ENCODE results near the gene SGF29. TPM values are rescaled to one million over a fixed set of nuclear protein-coding genes. Genes with fewer than 3 reads are reported as not detected.
"Not testable (repeated sequence)": the region's sequence is repeated elsewhere in the genome, so short reads cannot be mapped to it uniquely, and the experiment has no call there.

The SGF29 gene
- total RNA-seq, 1 donor from 2014 or later: 19.8 TPM

DNA sequence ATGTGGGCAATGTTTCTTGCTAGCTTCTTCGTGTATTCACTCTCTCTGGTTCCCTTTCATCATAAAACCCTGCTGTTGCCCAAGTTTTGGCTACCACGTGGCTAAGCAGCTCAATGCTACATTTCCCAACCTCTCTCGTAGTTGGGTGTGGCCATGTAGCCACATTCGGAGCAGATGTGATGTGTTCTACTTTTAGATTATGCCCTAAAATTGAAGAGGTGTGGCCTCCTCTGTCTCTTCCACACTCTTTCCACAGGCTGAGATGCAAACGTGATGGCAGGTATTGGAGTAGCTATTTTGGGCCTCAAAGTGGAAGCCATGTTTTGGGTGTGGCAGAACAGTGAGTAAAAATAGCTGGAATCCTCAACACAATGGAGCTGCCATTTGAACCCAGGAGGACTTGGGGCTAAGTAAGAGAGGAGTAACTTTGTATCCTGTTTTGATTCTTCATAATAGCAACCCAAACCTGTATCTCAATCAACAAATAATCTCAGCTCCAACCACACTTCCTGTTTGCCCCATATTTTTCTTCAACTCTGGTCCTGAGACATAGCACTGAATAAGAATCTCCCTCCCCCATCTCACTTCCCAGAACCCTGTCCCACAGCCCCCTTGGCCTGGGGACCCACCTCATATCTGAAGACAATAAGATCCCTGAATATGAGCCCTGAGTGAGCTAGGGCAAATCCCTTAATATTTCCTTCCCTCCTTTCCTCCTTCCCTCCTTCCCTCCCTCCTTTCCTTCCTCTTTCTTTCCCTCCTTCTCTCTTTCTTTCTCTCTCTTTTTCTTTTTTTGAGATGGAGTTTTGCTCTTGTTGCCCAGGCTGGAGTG, 19.0 kb upstream of the SGF29 start:
- Histone ChIP-seq H3K27me3 (ENCODE audit: control insufficient read depth in 3 of 3, insufficient read depth in 3 of 3, low read length in 3 of 3) (no peaks in the 10 kb centered on the region), H3K4me1 (ENCODE audit: control insufficient read depth in 3 of 3, insufficient read depth in 3 of 3, low read length in 3 of 3) (peaks cover 25 to 55% (median 32%) of the 10 kb centered on the region in 3 donors), H3K27ac (ENCODE audit: low read depth, low read length) (peak overlapping the region; percentile 21), H3K9me3 (ENCODE audit: control insufficient read depth in 3 of 3, low read length in 3 of 3) (no peaks in the 10 kb centered on the region), H3K36me3 (ENCODE audit: control insufficient read depth in 3 of 3, insufficient read depth in 3 of 3, low read length in 3 of 3) (peaks cover 3 to 6% (median 4%) of the 10 kb centered on the region in 3 donors), H3K9ac (ENCODE audit: low read depth in 1 of 3, low read length in 3 of 3) (no peak overlapping the region), H3K4me3 (ENCODE audit: low read length in 3 of 3) (no peak overlapping the region)

DNA sequence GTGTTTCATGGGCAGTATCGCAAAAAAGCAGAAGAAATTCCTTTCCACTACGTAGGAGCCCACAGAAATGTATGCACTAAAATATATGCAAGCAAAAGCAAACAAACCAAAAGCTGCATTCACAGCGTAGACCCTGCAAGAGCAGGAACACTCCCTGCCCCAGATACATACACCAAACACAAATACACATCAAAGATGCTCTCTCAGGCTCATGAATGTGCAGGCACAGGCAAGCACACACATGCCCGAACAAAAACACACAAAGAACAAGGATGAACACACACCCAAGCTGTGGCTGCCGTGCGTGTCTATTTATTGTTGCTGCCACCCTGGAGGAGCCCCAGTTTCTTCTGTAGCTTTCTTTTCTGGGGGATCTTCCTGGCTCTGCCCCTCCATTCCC, 16.6 kb upstream of the SGF29 start:
- Histone ChIP-seq H3K27ac (ENCODE audit: low read depth, low read length) (peak overlapping the region; percentile 98), H3K4me3 (ENCODE audit: low read length in 3 of 3) (peak overlapping the region; percentile 67 to 88 (median 85)), H3K9ac (ENCODE audit: low read depth in 1 of 3, low read length in 3 of 3) (peak overlapping the region; percentile 27 to 95 (median 58)), H3K4me1 (ENCODE audit: control insufficient read depth in 3 of 3, insufficient read depth in 3 of 3, low read length in 3 of 3) (peaks cover 25 to 50% (median 31%) of the 10 kb centered on the region in 3 donors), H3K9me3 (ENCODE audit: control insufficient read depth in 3 of 3, low read length in 3 of 3) (no peaks in the 10 kb centered on the region), H3K36me3 (ENCODE audit: control insufficient read depth in 3 of 3, insufficient read depth in 3 of 3, low read length in 3 of 3) (peaks cover 3 to 6% (median 4%) of the 10 kb centered on the region in 3 donors), H3K27me3 (ENCODE audit: control insufficient read depth in 3 of 3, insufficient read depth in 3 of 3, low read length in 3 of 3) (no peaks in the 10 kb centered on the region)

DNA sequence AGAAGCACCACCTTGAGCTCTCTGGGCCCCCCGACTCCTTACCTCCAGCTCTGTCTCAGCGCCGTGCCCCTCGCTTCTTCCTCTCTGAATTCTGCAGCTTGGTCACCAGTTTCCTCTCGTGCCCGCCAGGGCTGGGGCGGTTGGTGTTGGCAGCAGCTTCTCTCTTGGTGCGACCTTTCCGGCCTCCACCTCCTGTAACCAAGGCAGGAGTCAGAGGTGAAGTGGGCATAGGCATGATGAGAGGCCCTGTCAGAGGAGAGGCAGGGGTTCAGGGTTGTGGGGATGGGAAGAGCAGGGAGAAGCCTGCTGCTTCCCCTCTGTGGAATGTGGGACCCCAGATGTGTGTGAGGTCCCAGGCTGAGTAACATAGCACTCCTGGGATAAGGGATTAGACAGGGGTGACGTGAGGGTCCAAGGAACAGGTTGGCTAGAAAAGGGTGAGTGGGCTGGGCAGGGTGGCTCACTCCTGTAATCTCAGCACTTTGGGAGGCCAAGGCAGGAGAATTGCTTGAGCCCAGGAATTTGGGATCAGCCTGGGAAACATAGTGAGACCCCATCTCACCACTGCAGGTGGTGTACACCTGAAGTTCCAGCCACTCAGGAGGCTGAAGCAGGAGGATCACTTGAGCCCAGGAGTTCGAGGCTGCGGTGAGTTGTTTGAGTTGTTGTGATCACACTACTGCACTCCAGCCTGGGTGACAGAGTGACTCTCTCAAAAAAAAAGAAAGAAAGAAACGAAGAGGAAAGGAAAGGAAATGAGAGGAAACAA, 15.6 kb upstream of the SGF29 start:
- peak overlapping the region; percentile 85 to 95 (median 93) for H3K9ac ChIP-seq (ENCODE audit: low read depth in 1 of 3, low read length in 3 of 3)

GRCh38 chr16:28538733-28539596, 14.8 kb upstream of the SGF29 start, which contains the start of gene NUPR1:
Gene NUPR1, minus strand, starts transcription at chr16:28538974. Its CDS starts 67 bp downstream, at chr16:28538907.
- Histone ChIP-seq H3K9ac (ENCODE audit: low read depth in 1 of 3, low read length in 3 of 3) (peak within 1 kb of the TSS; percentile 85 to 95 (median 93)), H3K4me3 (ENCODE audit: low read length in 3 of 3) (peak within 1 kb of the TSS; percentile 67 to 88 (median 85)), H3K36me3 (ENCODE audit: control insufficient read depth in 3 of 3, insufficient read depth in 3 of 3, low read length in 3 of 3) (peaks cover 3 to 6% (median 4%) of the 10 kb centered on the region in 3 donors), H3K4me1 (ENCODE audit: control insufficient read depth in 3 of 3, insufficient read depth in 3 of 3, low read length in 3 of 3) (peaks cover 22 to 44% (median 33%) of the 10 kb centered on the region in 3 donors), H3K27me3 (ENCODE audit: control insufficient read depth in 3 of 3, insufficient read depth in 3 of 3, low read length in 3 of 3) (no peaks in the 10 kb centered on the region), H3K27ac (ENCODE audit: low read depth, low read length) (peak within 1 kb of the TSS; percentile 98), H3K9me3 (ENCODE audit: control insufficient read depth in 3 of 3, low read length in 3 of 3) (no peaks in the 10 kb centered on the region)

More for the DNA sequence above, 15.6 kb upstream of the SGF29 start:
- Histone ChIP-seq H3K4me3 (ENCODE audit: low read length in 3 of 3) (peak overlapping the region; percentile 67 to 88 (median 85)), H3K36me3 (ENCODE audit: control insufficient read depth in 3 of 3, insufficient read depth in 3 of 3, low read length in 3 of 3) (peaks cover 3 to 6% (median 4%) of the 10 kb centered on the region in 3 donors), H3K27me3 (ENCODE audit: control insufficient read depth in 3 of 3, insufficient read depth in 3 of 3, low read length in 3 of 3) (no peaks in the 10 kb centered on the region), H3K9me3 (ENCODE audit: control insufficient read depth in 3 of 3, low read length in 3 of 3) (no peaks in the 10 kb centered on the region), H3K27ac (ENCODE audit: low read depth, low read length) (peak overlapping the region; percentile 98), H3K4me1 (ENCODE audit: control insufficient read depth in 3 of 3, insufficient read depth in 3 of 3, low read length in 3 of 3) (peaks cover 22 to 44% (median 33%) of the 10 kb centered on the region in 3 donors)

- H3K27me3 ChIP-seq (ENCODE audit: control insufficient read depth in 3 of 3, insufficient read depth in 3 of 3, low read length in 3 of 3): no peaks in the 10 kb centered on the region
- H3K9me3 ChIP-seq (ENCODE audit: control insufficient read depth in 3 of 3, low read length in 3 of 3): no peaks in the 10 kb centered on the region
- H3K4me3 ChIP-seq (ENCODE audit: low read length in 3 of 3): no peak overlapping the region
- peaks cover 0 to 6% (median 3%) of the 10 kb centered on the region in 3 donors for H3K36me3 ChIP-seq (ENCODE audit: control insufficient read depth in 3 of 3, insufficient read depth in 3 of 3, low read length in 3 of 3)
- H3K27ac ChIP-seq (ENCODE audit: low read depth, low read length): no peak overlapping the region
- H3K4me1 ChIP-seq (ENCODE audit: control insufficient read depth in 3 of 3, insufficient read depth in 3 of 3, low read length in 3 of 3): peaks cover 20 to 33% (median 32%) of the 10 kb centered on the region in 3 donors
- no peak overlapping the region for H3K9ac ChIP-seq (ENCODE audit: low read depth in 1 of 3, low read length in 3 of 3)
These were observed 13.4 kb upstream of the SGF29 start for GRCh38 chr16:28540346-28540745.

- peaks cover 14 to 24% (median 20%) of the 10 kb centered on the region in 3 donors for H3K4me1 ChIP-seq (ENCODE audit: control insufficient read depth in 3 of 3, insufficient read depth in 3 of 3, low read length in 3 of 3)
- peaks cover 0 to under 1% (median 0%) of the 10 kb centered on the region in 3 donors for H3K36me3 ChIP-seq (ENCODE audit: control insufficient read depth in 3 of 3, insufficient read depth in 3 of 3, low read length in 3 of 3)
- no peaks in the 10 kb centered on the region for H3K9me3 ChIP-seq (ENCODE audit: control insufficient read depth in 3 of 3, low read length in 3 of 3)
- H3K4me3 ChIP-seq (ENCODE audit: low read length in 3 of 3): no peak overlapping the region
- H3K27ac ChIP-seq (ENCODE audit: low read depth, low read length): peak overlapping the region; percentile 42
- no peaks in the 10 kb centered on the region for H3K27me3 ChIP-seq (ENCODE audit: control insufficient read depth in 3 of 3, insufficient read depth in 3 of 3, low read length in 3 of 3)
- no peak overlapping the region for H3K9ac ChIP-seq (ENCODE audit: low read depth in 1 of 3, low read length in 3 of 3)
These were observed 11.1 kb upstream of the SGF29 start for GRCh38 chr16:28542646-28543045.

GRCh38 chr16:28543072-28543471, 10.6 kb upstream of the SGF29 start:
- H3K27ac ChIP-seq (ENCODE audit: low read depth, low read length): peak overlapping the region; percentile 42
- H3K9me3 ChIP-seq (ENCODE audit: control insufficient read depth in 3 of 3, low read length in 3 of 3): no peaks in the 10 kb centered on the region
- no peaks in the 10 kb centered on the region for H3K27me3 ChIP-seq (ENCODE audit: control insufficient read depth in 3 of 3, insufficient read depth in 3 of 3, low read length in 3 of 3)
- no peak overlapping the region for H3K9ac ChIP-seq (ENCODE audit: low read depth in 1 of 3, low read length in 3 of 3)
- peaks cover 12 to 19% (median 16%) of the 10 kb centered on the region in 3 donors for H3K4me1 ChIP-seq (ENCODE audit: control insufficient read depth in 3 of 3, insufficient read depth in 3 of 3, low read length in 3 of 3)
- peak overlapping the region in 1 of 3 donors; percentile 13 for H3K4me3 ChIP-seq (ENCODE audit: low read length in 3 of 3)
- no peaks in the 10 kb centered on the region for H3K36me3 ChIP-seq (ENCODE audit: control insufficient read depth in 3 of 3, insufficient read depth in 3 of 3, low read length in 3 of 3)

GRCh38 chr16:28544998-28545397, 8.7 kb upstream of the SGF29 start:
- no peak overlapping the region for H3K27ac ChIP-seq (ENCODE audit: low read depth, low read length)
- no peaks in the 10 kb centered on the region for H3K36me3 ChIP-seq (ENCODE audit: control insufficient read depth in 3 of 3, insufficient read depth in 3 of 3, low read length in 3 of 3)
- H3K4me1 ChIP-seq (ENCODE audit: control insufficient read depth in 3 of 3, insufficient read depth in 3 of 3, low read length in 3 of 3): peaks cover 0 to 7% (median 3%) of the 10 kb centered on the region in 3 donors
- H3K9me3 ChIP-seq (ENCODE audit: control insufficient read depth in 3 of 3, low read length in 3 of 3): no peaks in the 10 kb centered on the region
- no peak overlapping the region for H3K4me3 ChIP-seq (ENCODE audit: low read length in 3 of 3)
- H3K27me3 ChIP-seq (ENCODE audit: control insufficient read depth in 3 of 3, insufficient read depth in 3 of 3, low read length in 3 of 3): peaks cover 0 to 2% (median 0%) of the 10 kb centered on the region in 3 donors
- no peak overlapping the region for H3K9ac ChIP-seq (ENCODE audit: low read depth in 1 of 3, low read length in 3 of 3)

GRCh38 chr16:28545964-28546363, 7.8 kb upstream of the SGF29 start:
- H3K9me3 ChIP-seq (ENCODE audit: control insufficient read depth in 3 of 3, low read length in 3 of 3); H3K27me3 ChIP-seq (ENCODE audit: control insufficient read depth in 3 of 3, insufficient read depth in 3 of 3, low read length in 3 of 3); H3K9ac ChIP-seq (ENCODE audit: low read depth in 1 of 3, low read length in 3 of 3); H3K36me3 ChIP-seq (ENCODE audit: control insufficient read depth in 3 of 3, insufficient read depth in 3 of 3, low read length in 3 of 3); H3K27ac ChIP-seq (ENCODE audit: low read depth, low read length); H3K4me1 ChIP-seq (ENCODE audit: control insufficient read depth in 3 of 3, insufficient read depth in 3 of 3, low read length in 3 of 3); H3K4me3 ChIP-seq (ENCODE audit: low read length in 3 of 3): not testable (repeated sequence)

All from skeletal muscle tissue (tissue), 4 donors.